Choroid plexus epithelial cell (primary cell): ENCODE results near the gene CROCC2.
A peak's percentile ranks its signal among the peaks of the same experiment; 100 is the strongest.

Experiments used
- DNase-seq: peaks from one replicate; pipeline ENCODE4 v3.0.0-alpha.2; 2010; ENCODE audit warnings: low read depth
- H3K4me3 ChIP-seq: 2 replicates; pipeline ENCODE4 v1.5.1; 2011; ENCODE audit warnings: low read depth, mild to moderate bottlenecking, control low read depth, low read length, moderate library complexity
- TF ChIP-seq, protein P1 (sequence below): conservative IDR thresholded peaks from 2 replicates; pipeline ENCODE4 v1.5.1; 2011; ENCODE audit warnings: low read depth, mild to moderate bottlenecking, control low read depth, inconsistent platforms, low read length, moderate library complexity

Gene CROCC2

DNA sequence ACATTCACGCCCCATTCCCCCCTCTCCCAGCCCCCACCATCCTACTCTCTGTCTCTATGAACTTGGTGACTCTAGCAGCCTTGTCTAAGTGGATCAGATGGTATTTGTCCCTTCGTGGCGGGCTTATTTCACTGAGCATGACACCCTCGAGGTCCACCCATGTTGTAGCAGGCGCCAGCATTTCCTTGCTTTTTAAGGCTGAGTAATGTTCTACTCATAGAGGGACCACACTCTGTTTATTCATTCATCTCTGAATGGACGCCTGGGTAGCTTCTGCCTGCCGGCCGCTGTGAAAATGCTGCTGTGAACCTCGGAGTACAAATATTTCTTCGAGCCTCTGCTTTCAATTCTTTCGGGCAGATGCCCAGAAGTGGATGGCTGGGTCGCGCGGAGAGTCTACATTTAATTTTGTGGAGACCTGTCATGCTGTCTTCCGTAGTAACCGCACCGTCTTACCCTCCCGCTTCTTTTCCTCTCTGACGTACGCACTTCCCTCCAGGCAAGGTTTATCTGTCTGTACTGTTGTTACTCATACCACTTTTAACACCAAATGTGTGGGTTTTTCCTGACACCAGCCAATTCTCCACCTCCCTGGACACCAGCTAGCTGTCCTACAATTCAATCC is 5.6 kb downstream of the CROCC2 start:
- TF ChIP-seq, protein P1, sequence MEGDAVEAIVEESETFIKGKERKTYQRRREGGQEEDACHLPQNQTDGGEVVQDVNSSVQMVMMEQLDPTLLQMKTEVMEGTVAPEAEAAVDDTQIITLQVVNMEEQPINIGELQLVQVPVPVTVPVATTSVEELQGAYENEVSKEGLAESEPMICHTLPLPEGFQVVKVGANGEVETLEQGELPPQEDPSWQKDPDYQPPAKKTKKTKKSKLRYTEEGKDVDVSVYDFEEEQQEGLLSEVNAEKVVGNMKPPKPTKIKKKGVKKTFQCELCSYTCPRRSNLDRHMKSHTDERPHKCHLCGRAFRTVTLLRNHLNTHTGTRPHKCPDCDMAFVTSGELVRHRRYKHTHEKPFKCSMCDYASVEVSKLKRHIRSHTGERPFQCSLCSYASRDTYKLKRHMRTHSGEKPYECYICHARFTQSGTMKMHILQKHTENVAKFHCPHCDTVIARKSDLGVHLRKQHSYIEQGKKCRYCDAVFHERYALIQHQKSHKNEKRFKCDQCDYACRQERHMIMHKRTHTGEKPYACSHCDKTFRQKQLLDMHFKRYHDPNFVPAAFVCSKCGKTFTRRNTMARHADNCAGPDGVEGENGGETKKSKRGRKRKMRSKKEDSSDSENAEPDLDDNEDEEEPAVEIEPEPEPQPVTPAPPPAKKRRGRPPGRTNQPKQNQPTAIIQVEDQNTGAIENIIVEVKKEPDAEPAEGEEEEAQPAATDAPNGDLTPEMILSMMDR: no peak
- DNase-seq: no peak
- no peak overlapping the region for H3K4me3 ChIP-seq

- DNase-seq: no peak
- TF ChIP-seq, protein P1: no peak
- no peak overlapping the region for H3K4me3 ChIP-seq
These were observed 7.0 kb downstream of the CROCC2 start for GRCh38 chr2:240912878-240913809.

DNA sequence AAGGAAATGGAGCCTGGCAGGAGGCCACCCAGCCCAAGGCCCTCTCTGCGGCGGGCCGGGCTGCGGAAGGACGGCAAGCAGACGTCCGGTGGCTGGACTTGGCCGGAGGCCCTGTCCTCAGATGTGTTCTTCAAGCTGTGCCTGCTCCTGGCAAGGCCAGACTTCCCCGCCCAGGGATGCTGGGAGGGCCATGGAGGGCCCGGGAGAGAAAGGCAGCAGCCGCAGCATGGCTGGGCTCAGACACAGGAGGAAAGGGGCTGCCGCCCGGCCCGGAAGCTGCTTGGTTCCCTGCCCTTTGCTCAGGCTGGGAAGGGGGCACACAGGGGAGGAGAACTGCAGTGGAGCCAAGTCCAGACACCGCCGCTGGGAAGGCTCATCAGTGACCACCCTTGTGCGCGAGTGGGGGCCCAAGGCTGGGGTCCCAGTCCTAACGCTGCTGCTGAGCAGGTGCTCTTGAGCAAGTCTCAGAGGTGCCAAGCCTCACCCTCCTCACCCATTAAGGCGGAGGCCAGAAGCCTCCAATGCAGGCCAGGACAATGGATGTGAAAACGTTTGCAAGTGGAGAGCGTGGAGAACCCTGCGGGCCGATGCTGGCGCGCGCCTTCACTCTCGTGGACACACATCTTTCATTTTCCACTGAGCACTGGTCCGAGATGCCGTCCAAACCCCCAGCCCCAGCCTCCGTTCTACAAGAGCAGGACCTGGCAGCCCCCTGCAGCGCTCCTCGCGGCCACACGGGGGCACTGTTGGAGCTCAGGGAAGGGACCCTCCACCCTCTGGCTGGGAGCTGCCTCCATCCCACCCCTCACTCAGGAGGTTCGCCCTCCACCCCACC is 7.9 kb downstream of the CROCC2 start:
- TF ChIP-seq, protein P1: peak; percentile 90
- peak; percentile 67 for DNase-seq
- no peak overlapping the region for H3K4me3 ChIP-seq

DNA sequence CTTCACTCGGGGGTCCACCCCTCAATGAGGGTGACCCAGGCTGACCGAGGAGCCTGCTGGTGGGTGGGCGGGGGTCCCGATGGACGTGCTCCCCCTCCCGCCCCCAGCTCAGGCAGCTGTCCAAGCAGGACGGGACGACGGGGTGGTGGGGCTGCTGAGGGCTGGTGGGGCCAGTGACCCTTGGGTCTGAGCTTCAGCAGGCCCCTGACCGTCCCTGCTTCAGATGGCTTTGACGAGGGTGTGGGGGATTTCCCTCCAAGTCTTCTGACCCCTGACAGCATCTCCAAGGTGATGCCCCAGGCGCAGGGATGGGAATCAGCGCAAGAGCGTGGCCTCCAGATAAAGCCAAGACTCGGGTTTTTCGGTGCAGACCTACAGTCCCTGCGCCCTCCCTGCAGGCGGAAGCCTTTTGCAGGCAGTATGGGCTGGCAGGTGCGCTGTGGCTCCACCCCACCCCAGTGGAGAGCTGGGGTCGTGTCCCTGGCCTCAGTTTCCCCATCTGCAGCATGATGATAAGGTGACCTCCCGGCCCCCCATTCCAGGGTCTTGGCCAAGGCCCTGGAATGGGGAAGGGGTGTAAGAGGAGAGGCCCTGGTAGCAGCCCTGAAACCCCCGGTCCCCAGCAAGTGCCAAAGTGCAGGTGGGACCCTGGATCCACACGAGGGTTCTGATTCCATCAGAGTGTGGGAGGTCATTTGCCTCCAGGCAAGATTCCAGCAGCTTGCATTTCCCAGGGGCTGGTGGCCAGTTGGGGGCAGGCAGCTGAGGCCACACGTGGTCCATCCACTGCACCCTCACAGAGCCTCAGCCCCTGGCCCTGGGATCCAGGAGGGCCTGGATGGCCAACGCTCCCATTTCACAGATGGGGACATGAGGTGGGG is 8.7 kb downstream of the CROCC2 start:
- TF ChIP-seq, protein P1: no peak
- DNase-seq: no peak
- no peak overlapping the region for H3K4me3 ChIP-seq

GRCh38 chr2:240915526-240916341 is 9.6 kb downstream of the CROCC2 start:
- DNase-seq: no peak
- no peak overlapping the region for H3K4me3 ChIP-seq
- TF ChIP-seq, protein P1: no peak
